Peyer's patch (tissue), 4 donors: Measurements from ENCODE around the gene TUSC2.

Experiments
- CTCF ChIP-seq, 6 experiments: fragments of 450-650 bp in 4 of 6; fragments of 200-600 bp in 2 of 6; sonication (generic) in 1 of 6; IDR thresholded peaks; one replicate each; pipeline ENCODE4 v1.5.1; 2017 to 2019; ENCODE audit warnings: antibody characterized with exemption in 6 of 6, mild to moderate bottlenecking in 3 of 6, moderate library complexity in 1 of 6
- POLR2A ChIP-seq, 2 donors: fragments of 450-650 bp; IDR thresholded peaks; one replicate each; pipeline ENCODE4 v1.5.1; 2017; ENCODE audit warnings: antibody characterized with exemption in 2 of 2, mild to moderate bottlenecking in 2 of 2, moderate library complexity in 2 of 2

- TF ChIP-seq POLR2A (IDR thresholded peaks at IDR 0.05) (no peak), CTCF (IDR thresholded peaks at IDR 0.05) (no peak)
Measured at GRCh38 chr3:50297896-50298725, 29.9 kb downstream of the TUSC2 start.
